HG03039 (cell line): Measurements from ENCODE around the gene ASPM.
"Not testable (repeated sequence)": the region's sequence is repeated elsewhere in the genome, so short reads cannot be mapped to it uniquely, and the experiment has no call there.

ENCODE experiments used
- ATAC-seq: cut with Tn5 transposase; IDR thresholded peaks from one replicate; pipeline ENCODE4 v1.9.1; 2021; ENCODE audit warnings: mild to moderate bottlenecking, moderate library complexity; ENCODE audit not compliant: unreplicated experiment

Gene ASPM

DNA sequence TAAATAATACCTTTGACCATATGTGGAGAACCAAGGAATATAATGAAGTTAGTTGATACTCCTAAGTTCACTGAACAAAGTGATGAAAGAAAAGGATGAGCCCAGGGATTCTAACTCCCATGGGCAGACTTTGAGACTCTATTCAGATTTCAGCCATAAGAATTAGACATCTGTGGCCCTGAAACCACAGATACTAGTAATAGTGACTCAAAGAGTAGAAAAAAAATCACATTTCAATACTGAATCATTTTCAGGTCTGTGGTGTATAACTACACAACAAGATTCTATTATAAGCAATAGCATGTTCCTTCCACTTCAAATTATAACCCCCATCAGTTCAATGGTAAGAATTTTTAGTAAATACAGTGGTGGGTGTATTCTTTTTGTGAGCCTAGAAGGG lies 63.0 kb downstream of the ASPM start:
- ATAC-seq: no peak

DNA sequence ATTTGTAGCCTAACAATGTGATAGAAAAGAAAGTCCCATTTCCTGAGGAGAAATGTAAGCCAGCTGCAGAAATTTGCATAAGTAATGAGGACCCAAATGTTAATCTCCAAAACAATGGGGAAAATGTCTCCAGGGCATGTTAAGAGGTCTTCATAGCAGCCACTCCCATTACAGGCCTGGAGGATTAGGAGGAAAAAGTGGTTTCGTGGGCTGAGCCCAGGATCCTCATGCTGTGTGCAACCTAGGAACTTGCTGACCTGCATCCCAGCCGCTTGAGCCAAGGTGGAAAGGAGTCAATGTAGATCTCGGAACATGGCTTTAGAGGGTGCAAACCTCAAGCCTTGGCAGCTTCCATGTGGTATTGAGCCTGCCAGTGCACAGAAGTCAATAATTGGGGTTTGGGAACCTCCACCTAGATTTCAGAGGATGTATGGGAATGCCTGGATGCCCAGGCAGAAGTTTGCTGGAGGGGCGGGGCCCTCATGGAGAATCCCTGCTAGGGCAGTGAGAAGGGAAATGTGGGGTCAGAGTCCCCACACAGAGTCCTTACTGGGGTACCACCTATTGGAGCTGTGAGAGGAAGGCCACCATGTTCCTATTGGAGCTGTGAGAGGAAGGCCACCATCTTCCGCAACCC lies 65.2 kb downstream of the ASPM start:
- no peak for ATAC-seq

GRCh38 chr1:197080323-197080722 lies 66.1 kb downstream of the ASPM start:
- ATAC-seq: no peak

- no peak for ATAC-seq
These were observed 69.9 kb downstream of the ASPM start for GRCh38 chr1:197076585-197076984.

DNA sequence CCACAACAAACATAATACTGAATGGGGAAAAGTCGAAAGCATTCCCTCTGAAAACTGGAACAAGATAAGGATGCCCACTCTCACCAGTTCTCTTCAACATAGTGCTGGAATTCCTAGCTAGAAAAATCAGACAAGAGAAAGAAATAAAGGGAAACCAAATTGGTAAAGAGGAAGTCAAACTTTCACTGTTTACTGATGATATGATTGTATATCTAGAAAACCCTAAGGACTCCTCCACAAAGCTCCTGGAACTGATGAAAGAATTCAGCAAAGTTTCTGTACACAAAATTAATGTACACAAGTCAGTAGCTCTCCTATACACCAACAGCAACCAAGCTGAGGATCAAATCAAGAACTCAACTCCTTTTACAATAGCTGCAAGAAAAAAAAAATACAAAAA lies 72.5 kb downstream of the ASPM start:
- ATAC-seq: no peak

GRCh38 chr1:197067457-197067818 lies 79.0 kb downstream of the ASPM start:
- ATAC-seq: no peak

DNA sequence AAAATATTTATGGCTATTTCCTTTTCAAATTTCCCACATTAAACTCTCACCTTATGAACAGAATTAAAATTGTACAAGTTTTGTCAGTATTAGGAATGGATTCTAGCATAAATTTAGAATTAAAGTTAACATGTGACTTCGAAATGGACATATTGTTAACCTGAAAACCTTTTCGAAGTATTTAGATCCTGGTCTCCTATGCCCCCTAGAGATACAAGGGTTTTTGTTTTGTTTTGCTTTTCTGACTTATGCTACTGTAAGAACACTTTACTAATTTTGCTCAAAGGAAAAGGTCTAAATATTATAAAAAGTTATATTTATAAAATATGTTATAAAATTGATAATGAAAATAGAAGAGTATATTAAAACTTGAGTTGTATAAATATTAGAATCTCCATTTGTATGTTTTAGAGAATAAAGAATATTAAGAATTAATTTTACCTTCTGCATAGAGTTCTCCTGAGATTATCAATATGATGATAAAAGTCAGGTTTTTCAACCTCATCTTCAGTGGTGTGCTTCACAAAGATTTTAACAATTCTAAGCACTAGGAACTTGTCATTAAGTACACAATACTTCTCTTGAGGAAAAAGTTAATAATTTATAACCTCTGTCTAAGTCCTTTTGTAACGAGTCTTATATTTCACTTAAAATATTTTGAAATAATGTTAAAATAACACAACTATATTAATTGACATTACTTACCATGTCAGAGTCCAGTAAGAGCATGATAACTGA lies 79.6 kb downstream of the ASPM start, which contains the start of gene F13B:
Gene F13B, minus strand, starts transcription at position 542 of the 738 bp plus-strand sequence. Its CDS starts 37 bp downstream, at position 505.
- ATAC-seq: no peak

- no peak for ATAC-seq
These were observed 80.2 kb downstream of the ASPM start for GRCh38 chr1:197066277-197066676.

- ATAC-seq: no peak
These were observed 80.9 kb downstream of the ASPM start for GRCh38 chr1:197065559-197065958.

DNA sequence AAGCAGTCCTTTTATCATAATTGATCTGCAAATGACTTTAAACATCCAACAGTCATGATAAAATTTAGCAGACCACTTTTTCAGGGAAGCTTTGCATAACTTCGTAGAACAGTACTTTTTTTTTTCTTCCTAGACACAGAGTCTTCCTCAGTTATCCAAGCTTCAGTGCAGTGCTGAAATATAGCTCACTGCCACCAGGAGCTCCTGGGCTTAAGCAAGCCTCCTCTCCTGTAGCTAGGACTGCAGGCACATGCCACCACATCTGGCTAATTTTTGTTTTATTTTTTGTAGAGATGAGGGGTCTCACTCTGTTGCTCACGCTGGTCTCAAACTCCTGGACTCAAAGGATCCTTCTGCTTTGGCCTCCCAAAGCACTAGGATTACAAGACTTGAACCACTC lies 83.3 kb downstream of the ASPM start:
- no peak for ATAC-seq

DNA sequence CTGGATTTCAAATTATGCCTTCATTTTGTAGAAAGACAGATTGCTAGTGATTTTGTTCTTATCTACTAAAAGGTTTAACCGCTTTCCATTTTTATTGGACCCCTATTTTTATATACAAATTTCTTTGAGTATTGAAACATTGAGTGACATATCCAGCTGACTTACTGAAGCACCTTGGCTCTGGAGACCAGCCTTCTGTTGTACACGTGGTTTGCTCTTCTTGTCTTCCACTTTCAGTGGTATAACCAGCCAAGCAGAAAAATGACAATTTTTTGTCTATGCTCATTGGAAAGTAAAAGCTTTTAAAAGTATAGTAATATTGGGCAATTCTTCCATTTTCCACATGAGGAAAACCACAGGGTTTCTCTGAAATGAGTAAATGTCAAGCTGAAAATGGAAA lies 83.8 kb downstream of the ASPM start:
- ATAC-seq: peak; percentile 86

DNA sequence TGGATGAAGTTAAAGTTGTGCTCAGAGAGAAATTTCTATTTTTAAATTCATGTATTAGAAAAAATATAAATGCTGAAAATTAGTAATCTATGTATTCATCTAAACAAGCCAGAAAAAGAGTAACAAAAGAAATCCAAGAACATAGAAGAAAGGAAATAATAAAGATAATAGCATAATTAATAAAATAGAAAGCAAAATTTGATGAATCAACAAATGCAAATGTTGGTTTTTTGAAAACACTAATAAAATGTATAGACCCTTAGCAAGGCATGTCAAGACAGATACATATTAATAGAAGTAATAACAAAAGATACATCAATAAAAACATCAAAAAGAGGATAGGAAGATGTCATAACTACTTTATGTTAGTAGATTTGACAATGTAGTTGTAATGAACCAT lies 97.4 kb downstream of the ASPM start:
- ATAC-seq: no peak

- ATAC-seq: no peak
These were observed 103.7 kb downstream of the ASPM start for GRCh38 chr1:197042676-197043341.

DNA sequence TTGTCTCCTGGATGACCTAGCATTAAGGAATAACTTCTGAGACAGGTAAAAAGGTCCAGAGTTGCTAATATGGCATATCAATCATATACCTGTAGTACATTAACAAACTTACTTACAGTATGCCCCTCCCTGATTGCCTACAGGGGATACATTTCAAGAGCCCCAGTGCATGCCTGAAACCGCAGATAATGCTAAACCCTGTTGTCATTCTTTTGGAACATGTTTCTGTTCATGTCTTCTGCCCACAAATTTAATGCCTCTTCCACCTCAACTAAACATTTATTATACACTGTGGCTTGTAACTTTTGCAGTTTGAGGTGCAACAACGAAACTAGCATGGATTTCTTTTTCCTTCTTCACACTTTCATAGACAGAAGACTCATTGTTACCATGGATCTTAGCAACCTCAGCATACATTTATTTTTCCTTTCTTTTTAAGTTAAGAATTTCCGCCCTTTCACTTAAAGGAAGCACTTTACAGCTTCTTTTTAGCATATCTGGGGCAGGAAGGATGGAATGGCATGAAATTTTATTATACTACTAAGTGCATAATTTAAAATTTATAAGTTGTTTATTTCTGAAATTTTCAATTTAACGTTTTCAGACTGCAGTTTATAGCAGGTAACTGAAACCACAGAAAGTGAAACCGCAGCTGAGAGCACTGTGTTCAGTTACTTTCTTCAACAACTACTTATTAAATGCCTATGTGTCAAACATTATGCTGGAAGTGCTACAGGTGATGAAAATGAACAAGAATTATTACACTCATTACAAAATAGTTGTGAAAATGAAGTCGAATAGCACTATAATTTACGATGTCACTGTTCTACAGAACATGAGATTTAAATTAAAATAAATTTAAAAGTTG lies 104.7 kb downstream of the ASPM start:
- peak; percentile 70 for ATAC-seq

DNA sequence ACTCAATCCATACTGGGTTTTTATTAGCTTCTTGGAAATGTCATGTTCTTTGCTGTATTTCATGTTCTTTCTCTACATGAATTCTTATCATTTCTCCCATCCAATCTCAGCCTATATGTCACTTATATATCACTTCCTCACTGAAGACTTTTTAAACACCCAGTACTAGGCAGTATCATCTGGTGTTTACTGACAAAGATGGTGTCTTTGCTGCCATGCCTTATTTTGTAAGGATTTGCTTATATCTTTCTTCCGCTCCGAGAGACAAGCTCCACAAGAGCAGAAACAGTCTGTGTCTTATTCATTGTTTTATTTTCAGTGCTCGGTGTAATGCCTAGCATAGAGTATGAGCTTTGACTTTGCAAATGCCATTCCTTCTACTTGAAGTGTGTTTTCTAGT lies 109.6 kb downstream of the ASPM start:
- no peak for ATAC-seq

DNA sequence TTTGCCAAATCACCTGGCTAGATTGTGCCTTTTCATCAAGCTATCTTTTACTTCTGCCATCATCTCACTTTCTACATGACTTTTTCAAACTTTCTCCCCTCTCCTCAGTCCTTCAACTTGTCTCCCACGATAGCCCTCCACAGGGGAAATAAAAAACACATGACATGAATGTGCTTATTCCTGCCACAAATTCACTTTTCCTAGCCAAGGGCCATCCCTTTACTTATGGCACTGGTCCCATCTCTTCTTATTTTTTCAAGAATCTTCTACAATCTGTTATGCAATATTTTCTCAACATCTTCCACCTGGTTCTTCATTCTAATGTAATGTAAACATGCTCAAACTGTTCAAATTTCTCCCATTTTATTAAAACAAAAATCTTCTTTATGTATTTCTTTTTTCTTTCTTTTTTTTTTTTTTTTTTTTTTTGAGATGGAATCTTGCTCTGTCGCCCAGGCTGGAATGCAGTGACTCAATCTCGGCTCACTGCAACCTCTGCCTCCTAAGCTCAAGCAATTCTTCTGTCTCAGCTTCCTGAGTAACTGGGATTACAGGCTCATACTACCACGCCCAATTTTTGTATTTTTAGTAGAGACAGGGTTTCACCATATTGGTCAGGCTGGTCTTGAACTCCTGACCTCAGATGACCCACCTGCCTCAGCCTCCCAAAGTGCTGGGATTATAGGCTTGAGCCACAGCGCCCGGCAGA lies 111.7 kb downstream of the ASPM start:
- not testable (repeated sequence) for ATAC-seq
